Hematopoietic multipotent progenitor cell treated with erythropoietin and hydrocortisone succinate and interleukin-3 and kit ligand, for 17 days (in vitro differentiated cells): Measurements from ENCODE around the gene BPI.
"Not testable (repeated sequence)": the region's sequence is repeated elsewhere in the genome, so short reads cannot be mapped to it uniquely, and the experiment has no call there.

Source experiments
- DNase-seq: peaks from one replicate; pipeline ENCODE4 v3.0.0-alpha.2; 2015; ENCODE audit warnings: low spot score

The BPI gene

DNA sequence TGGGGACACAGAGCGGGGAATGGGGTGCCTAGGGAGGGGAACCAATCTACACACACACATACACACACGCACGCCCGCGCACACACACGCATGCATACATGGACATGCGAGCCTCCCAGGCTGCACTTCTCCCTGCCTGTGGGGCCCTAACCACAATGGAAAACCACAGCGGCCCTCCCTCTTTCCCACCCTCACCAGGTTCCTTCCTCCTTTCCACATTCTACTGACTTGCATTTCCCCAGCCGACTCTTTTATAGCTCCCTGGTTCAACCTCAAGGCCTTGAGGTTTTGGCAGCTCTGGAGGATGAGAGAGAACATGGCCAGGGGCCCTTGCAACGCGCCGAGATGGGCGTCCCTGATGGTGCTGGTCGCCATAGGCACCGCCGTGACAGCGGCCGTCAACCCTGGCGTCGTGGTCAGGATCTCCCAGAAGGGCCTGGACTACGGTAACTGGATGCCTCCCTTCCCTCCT, at the start of gene BPI:
Gene BPI, plus strand, starts transcription at position 249 of the 472 bp plus-strand sequence. Its CDS starts 68 bp downstream, at position 317.
- DNase-seq: no peak

DNA sequence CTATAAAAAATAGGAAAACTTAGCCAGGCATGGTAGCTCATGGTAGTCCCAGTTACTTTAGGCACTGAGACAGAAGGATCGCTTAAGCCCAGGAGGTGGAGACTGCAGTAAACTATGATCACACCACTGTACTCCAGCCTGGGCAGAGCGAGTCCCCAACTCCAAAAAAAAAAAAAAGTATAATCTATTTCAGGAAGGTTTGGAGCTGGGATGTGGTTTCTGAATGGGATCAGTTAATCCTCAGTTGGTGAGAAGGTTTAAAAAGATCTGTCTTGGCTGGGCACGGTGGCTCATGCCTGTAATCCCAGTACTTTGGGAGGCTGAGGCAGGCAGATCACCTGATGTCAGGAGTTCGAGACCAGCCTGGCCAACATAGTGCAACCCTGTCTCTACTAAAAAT, 49.3 kb upstream of the BPI start:
- not testable (repeated sequence) for DNase-seq

DNA sequence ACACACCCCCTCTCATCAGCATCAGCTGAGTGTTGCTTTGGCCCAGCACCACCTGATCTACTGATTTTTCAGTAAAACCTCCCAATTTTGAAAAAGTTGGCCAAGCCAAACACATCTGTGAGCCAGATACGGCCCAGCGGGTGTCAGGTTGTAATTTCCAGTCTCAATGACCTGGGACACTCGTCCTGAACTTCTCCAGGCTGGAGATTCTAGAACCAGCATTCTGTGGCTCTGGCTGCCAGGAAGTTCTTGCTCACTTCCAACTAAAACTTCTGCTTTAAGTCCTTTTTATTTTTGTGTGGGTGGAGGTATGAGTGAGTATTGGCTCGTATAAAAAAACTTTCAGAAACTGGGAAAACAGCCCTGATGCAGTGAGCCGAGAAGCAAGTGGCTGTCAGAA, 48.6 kb upstream of the BPI start:
- no peak for DNase-seq

DNA sequence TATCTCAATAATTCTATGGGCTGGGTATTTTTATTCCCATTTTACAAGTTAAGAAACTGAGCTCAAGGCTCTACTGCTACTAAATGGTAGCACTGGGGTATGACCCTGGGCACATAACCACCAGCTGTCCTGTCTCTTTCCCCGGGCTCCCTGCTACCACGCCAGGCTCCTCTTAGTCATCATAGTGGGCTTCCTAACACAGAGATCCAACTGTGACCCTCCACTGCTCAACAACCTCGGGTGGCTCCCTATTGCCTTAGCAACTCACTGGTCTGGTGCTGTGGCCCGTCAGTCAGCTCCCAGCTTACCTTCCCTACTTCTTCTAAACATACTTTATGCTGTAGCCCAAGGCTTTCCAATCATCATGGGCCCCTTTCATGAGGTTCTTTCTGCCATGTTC, 47.9 kb upstream of the BPI start:
- no peak for DNase-seq

DNA sequence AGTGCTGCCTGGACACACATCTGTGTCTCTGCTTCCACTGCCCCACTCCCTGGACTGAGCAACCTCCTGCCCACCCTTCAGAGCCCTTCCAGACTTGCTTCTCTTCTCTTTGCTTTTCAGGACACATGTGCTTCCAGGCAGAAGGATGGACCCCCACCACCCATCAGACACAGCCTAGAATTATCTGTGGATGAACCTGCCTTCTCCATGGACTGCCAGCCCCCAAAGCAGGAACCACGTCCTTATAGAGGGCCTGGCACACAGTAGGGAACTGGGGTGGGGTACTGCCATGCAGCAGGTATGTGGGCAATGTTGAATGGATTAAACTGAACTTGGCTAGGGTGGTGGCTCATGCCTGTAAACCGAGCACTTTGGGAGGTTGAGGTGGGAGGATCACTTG, 47.0 kb upstream of the BPI start:
- no peak for DNase-seq

GRCh38 chr20:38258545-38259215, 45.3 kb upstream of the BPI start:
- no peak for DNase-seq

DNA sequence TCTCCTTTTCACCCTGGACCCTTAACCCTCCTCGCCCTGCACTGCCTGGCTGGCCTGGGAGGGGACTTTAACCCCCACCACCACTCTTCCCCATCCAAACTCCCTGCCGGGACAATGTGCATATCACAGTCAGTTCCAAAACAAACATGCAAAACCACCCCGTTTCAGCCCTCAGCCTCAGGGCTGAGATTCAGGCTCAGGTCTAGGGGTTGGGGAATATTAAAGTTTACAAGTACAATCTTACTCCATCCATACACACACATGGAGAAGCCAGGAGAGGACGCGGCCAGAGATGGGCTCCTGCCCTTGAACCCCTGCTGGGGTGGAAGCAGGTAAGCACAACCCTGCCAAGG, 44.0 kb upstream of the BPI start:
- DNase-seq: no peak

DNA sequence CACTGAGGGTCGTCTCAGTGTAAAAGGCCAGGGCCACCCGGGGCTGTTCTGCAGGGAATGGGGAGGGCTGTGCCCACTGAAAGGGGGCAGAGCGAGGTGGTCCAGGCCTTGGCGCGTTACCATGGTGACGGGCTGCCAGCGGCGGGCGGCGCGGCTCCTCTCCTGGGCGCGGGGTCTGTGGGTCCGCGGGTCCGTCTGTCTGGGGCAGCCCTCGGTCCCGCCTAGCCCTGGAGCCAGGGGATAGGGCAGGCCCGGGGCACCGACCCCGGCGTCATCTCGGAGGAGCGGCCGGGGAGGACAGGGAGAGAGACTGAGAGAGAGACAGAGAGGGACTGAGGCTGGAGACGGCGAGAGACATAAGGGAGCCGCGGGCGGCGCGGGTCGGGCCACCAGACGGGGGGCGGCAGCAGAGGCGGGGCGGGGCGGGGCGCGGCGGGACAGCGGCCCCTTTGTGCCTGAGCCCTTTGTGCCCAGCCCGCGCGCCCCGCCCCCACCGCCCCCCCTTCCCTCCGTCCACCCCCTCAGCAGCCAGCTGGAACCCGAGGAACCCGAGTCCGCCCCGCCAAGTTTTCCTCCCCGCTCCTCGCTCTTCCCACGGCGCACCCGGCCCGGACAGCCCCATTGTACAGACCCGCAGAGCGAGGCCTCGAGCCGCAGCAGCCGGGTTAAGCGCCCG, 43.4 kb upstream of the BPI start, which contains the start of gene KIAA1755:
Gene KIAA1755, minus strand, starts transcription at position 358 of the 676 bp plus-strand sequence. Its CDS starts 235 bp downstream, at position 123.
- no peak for DNase-seq

GRCh38 chr20:38261054-38261390, 42.9 kb upstream of the BPI start:
- no peak for DNase-seq

GRCh38 chr20:38262931-38263330, 41.0 kb upstream of the BPI start:
- DNase-seq: no peak

DNA sequence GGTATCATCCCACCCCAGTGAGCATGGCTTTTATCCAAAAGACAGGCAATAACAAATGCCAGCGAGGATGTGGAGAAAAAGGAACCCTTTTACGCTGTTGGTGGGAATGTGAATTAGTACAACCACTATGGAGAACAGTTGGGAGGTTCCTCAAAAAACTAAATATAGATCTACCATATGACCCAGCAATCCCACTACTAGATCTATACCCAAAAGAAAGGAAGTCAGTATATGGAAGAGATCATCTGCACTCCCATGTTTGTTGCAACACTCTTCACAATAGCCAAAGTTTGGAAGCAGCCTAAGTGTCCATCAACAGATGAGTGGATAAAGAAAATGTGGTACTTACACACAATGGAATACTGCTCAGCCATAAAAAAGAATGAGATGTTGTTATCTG, 37.5 kb upstream of the BPI start:
- DNase-seq: no peak

DNA sequence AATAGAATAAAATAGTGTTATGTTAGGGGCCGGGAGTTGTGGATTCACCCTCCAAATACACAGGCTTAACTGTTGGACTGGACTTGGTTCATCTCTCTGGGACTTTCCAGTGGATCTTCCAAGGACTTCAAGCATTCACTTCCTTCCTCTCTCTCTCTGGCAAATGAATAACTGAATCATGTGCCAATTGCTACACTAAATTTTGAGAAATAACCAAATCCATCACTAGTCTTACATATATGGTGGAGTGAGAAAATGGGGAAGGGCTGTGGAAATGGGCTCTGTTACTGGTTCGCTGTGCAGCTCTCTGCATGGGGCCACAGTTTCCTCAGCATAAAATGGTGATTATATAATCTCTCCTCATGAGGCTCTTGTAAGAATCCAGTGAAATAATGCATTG, 36.7 kb upstream of the BPI start:
- no peak for DNase-seq

GRCh38 chr20:38267901-38268514, 35.9 kb upstream of the BPI start:
- no peak for DNase-seq

DNA sequence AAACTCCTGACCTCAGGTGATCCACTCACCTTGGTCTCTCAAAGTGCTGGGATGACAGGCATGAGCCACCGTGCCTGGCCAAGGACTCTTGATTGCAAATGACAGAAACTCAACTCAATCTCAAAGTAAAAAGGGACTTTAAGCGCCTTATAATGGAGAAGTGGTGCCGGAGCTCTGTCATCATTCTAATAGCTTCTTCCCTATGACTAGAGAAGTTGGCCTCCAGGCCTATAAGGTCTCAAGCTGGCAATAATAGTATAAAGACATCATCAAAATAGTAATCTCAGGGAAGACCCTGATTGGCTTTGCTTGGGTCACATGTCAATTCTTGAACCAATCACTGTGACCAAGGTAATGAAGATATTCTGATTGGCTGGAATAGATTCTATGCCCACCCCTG, 34.9 kb upstream of the BPI start:
- DNase-seq: no peak

DNA sequence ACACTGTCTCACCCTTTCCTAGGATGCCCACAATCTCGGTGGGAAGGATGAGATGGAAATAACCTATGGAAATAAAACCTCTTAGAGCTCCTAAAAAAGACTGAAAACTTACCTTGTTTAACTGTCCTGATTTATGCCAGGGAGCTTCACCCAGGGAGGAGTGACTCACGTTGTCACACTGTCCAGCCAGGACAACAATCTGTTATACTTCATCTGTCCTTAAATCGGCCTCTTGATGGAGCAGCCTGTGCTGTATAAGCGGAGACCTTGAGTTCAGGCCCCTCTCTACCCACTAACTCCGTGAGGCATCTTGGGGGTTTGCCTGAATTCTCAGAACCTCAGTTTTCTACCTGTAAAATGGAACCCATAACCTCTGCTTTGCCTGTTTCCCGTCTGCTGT, 34.2 kb upstream of the BPI start:
- no peak for DNase-seq

DNA sequence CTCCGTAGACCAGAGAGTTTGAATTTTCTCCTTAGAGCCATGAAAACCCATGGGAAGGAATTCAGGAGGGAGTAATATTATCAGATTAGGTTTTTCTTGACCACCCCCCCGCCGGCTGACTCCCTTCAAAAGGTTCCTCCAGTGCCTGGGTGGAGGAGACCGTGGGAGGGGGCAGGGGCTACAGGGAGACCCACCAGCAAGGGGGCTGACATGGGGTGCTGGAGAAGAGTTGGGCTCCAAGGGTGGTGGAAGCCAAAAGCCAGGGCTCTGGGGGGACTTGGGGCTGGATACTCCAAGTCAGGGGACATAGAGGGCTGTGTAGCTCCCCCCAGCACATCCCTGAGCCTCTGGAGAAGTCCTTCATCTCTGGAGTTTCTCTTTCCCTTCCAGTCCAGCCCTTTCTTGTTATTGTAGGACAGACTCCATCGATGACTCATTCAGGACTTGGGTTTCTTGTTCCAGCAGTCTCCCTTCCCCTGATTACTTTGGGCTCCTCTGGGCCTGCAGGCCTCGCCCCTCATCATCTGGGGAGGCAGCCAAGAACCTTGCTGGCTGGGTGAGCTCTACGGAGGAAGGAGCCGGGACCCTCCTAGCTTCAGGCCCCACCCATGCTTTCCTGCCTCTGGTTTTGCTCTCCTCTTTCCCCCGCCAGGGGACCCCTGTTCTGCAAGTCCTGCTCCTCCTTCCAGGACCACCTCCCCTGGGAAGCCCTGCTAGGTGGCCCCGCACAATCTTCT, 32.9 kb upstream of the BPI start:
- DNase-seq: no peak

GRCh38 chr20:38271608-38272120, 32.3 kb upstream of the BPI start:
- no peak for DNase-seq

GRCh38 chr20:38272398-38272797, 31.6 kb upstream of the BPI start:
- no peak for DNase-seq

DNA sequence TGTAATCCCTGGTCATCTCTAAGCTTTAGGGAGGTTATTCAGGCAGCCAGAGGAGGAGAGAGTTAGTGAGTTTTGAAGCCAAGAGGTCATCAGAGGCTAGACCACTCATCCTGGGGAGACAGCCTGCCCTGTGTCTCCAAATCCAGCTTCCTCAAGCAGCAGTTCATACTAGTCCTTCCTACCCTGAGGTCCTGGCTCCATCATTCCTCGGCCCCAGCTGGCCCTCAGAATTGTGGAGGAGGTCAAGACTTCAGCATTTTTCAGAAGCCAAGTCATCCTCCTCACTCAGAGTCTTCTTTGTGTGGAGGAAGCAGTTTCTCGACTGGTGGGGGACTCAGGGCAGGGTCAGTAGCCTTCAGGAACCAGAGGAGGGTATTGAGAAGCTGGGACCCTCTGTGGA, 31.0 kb upstream of the BPI start:
- DNase-seq: no peak

- DNase-seq: no peak
Observed at GRCh38 chr20:38275815-38276550, 28.0 kb upstream of the BPI start.

- no peak for DNase-seq
Observed at GRCh38 chr20:38277285-38277684, 26.7 kb upstream of the BPI start.

DNA sequence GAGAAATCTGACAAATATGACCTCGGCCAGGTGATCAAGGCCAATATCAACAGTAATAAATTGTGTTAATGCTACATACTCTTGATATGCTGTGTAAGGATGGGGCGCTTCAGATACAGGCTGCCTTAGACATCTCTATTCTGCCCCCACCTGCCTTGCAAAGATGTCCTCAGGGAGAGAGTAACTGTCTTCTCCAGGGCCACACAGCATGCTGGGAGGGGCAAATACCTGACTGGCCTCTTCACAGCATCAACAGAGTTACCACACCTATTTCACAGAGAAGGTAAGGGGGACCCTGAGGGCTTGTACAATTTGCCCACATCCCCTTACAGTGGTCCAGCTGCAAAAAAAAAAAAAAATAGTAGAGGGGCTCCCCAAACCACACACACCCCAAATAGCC, 26.3 kb upstream of the BPI start:
- no peak for DNase-seq
